Heart right ventricle (tissue), 16 donors: ENCODE data around the gene SYNCRIP. TPM values are rescaled to one million over a fixed set of nuclear protein-coding genes. Genes with fewer than 3 reads are reported as not detected.
A peak's percentile ranks its signal among the peaks of the same experiment; 100 is the strongest.

Source experiments
- ATAC-seq, 8 donors: fragments of 200-7000 bp; cut with Tn5 transposase; one replicate each; pipeline ENCODE4 v1.9.1; 2020; ENCODE audit warnings: mild to moderate bottlenecking in 8 of 8, moderate library complexity in 8 of 8, moderate number of reproducible peaks in 1 of 8
- DNase-seq, 2 donors: peaks; one replicate each; pipeline ENCODE4 v3.0.0-alpha.2; 2020
- H3K27ac ChIP-seq, 10 donors: fragments of 200-600 bp; sonication (generic) in 2 of 10; one replicate each; pipeline versions ENCODE4 v1.5.0 to v1.8.0; 2020 to 2022; ENCODE audit warnings: mild to moderate bottlenecking in 3 of 10
- H3K27me3 ChIP-seq, 7 donors: fragments of 200-600 bp; one replicate each; pipeline ENCODE4 v1.8.0; 2021 to 2022; ENCODE audit warnings: mild to moderate bottlenecking in 2 of 7
- H3K36me3 ChIP-seq, 9 donors: fragments of 200-600 bp; sonication (generic) in 1 of 9; one replicate each; pipeline versions ENCODE4 v1.5.0 to v1.8.0; 2020 to 2022; ENCODE audit warnings: mild to moderate bottlenecking in 2 of 9
- H3K4me1 ChIP-seq, 9 donors: fragments of 200-600 bp; sonication (generic) in 1 of 9; one replicate each; pipeline versions ENCODE4 v1.5.0 to v1.8.0; 2020 to 2022; ENCODE audit warnings: mild to moderate bottlenecking in 4 of 9
- H3K4me3 ChIP-seq, 10 donors: fragments of 200-600 bp; sonication (generic) in 2 of 10; one replicate each; pipeline versions ENCODE4 v1.5.0 to v1.8.0; 2020 to 2022; ENCODE audit warnings: mild to moderate bottlenecking in 7 of 10, moderate library complexity in 2 of 10
- H3K9me3 ChIP-seq, 11 donors: fragments of 200-600 bp in 10 of 11; sonication (generic) in 2 of 11; one replicate each; pipeline versions ENCODE4 v1.5.0 to v1.8.0; 2013 to 2022; ENCODE audit warnings: mild to moderate bottlenecking in 2 of 11, control low read depth in 1 of 11, moderate library complexity in 1 of 11
- CTCF ChIP-seq, 9 donors: fragments of 200-600 bp; sonication (generic) in 2 of 9; IDR thresholded peaks; one replicate each; pipeline versions ENCODE4 v1.5.0 to v1.8.0; 2021 to 2022; ENCODE audit warnings: antibody characterized with exemption in 9 of 9, mild to moderate bottlenecking in 5 of 9, moderate library complexity in 1 of 9
- WGBS, 2 donors: extraction: QIAGEN DNeasy Blood & Tissue Kit; methylation state at CpG; one replicate each; pipeline ENCODE4 v1.1.7; 2013; ENCODE audit warnings: inconsistent platforms in 1 of 2; 5-methylcytosine and 5-hydroxymethylcytosine counted together
- intact Hi-C, 10 donors: fragments of 100-400 bp; cut with DNase I; formaldehyde crosslinking; loops; one replicate each; pipeline versions ENCODE4 v1.11.1 to v1.14.2; 2022
- polyA plus RNA-seq, 2 donors: library from polyadenylated mRNA; stranded (reverse); fragments of 200-250 nt; gene quantifications; one replicate each; pipeline ENCODE4 v1.2.3, GENCODE V29; 2013
- total RNA-seq, 10 donors: library from RNA; stranded (reverse); fragmentation: NEBNext Ultra II Directional in 3 of 10; extraction: Animal tissue kit (Norgen Biotek cat#: 25700) in 3 of 10; gene quantifications; one replicate each; pipeline versions ENCODE4 v1.2.1 to v1.2.4, GENCODE V29; 2021 to 2023
- donor health status: Arrhythmogenic right ventricular cardiomyopathy.
- donor health status: ischemic (EF 13 %, LVEDD 7.1; RV severe dilation, severe dysfunction).
- donor health status: healthy with polysubstance abuse.
- donor health status: DM: no; HTN: yes; CAD: no.
- donor health status: DM: no; HTN: no; CAD: no.
- donor health status: ischemic (EF 25% LVEDD 6.9; RV normal size, moderate dysfunction).
- donor health status: ischemic (EF 25% LVEDD 5.7; RV mildly dilated, moderate dysfunction).
- donor health status: healthy.
- donor health status: DM: yes; HTN: yes; CAD: no.
- donor health status: Ischemic cardiomyopathy.
- donor health status: ischemic (EF 35%, LVEDD 5.7; RV mildly dilated, moderate dysfunction).
- donor health status: nonischemic (EF 11% LVEDD 7.7; RV severe dilation, severe dysfunction).
- donor health status: DM: yes; HTN: yes; CAD: no.
- donor health status: PGD.
- donor health status: ischemic (EF 29% LVEDD 5.4; RV normal size, mild dysfunction).
- donor health status: nonischemic (EF 23%, LVEDD 6.1; RV moderate dilation, normal function).

The SYNCRIP gene
- total and polyA plus RNA-seq, 12 donors = 24.6 to 72.6 (median 58.7) TPM

- TF ChIP-seq CTCF (IDR thresholded peaks at IDR 0.05) = no peak
- H3K4me3 ChIP-seq = no peak overlapping the region
- intact Hi-C loops = no loop called here
- peaks cover 0 to 17% (median 0%) of the 10 kb centered on the region in 9 donors for H3K36me3 ChIP-seq
- DNase-seq (no peak), ATAC-seq (no peak)
- H3K4me1 ChIP-seq = peaks cover 0 to 47% (median 25%) of the 10 kb centered on the region in 9 donors
- H3K27me3 ChIP-seq = no peaks in the 10 kb centered on the region
- peaks cover 0 to 40% (median 11%) of the 10 kb centered on the region in 11 donors for H3K9me3 ChIP-seq
- H3K27ac ChIP-seq = no peak overlapping the region
Measured at GRCh38 chr6:85581572-85581971, 61.1 kb downstream of the SYNCRIP start.

GRCh38 chr6:85580878-85581267 is 61.8 kb downstream of the SYNCRIP start:
- H3K36me3 ChIP-seq = peaks cover 0 to 17% (median 0%) of the 10 kb centered on the region in 9 donors
- intact Hi-C loops = no loop called here
- H3K4me1 ChIP-seq = peaks cover 0 to 54% (median 32%) of the 10 kb centered on the region in 9 donors
- H3K27me3 ChIP-seq = no peaks in the 10 kb centered on the region
- no peak for TF ChIP-seq CTCF (IDR thresholded peaks at IDR 0.05)
- 76 to 86% methylated on average over 1 of the region's 1 CpG for WGBS, 2 donors
- H3K9me3 ChIP-seq = peaks cover 0 to 40% (median 11%) of the 10 kb centered on the region in 11 donors
- peak overlapping the region in 3 of 10 donors; percentile 12 to 35 (median 34) for H3K27ac ChIP-seq
- DNase-seq (peak in 1 of 2 donors; percentile 45), ATAC-seq (peak; percentile 49 to 96 (median 88))
- H3K4me3 ChIP-seq = no peak overlapping the region

- peaks cover 0 to 40% (median 11%) of the 10 kb centered on the region in 11 donors for H3K9me3 ChIP-seq
- intact Hi-C loops = no loop called here
- no peaks in the 10 kb centered on the region for H3K27me3 ChIP-seq
- H3K36me3 ChIP-seq = peaks cover 0 to 17% (median 0%) of the 10 kb centered on the region in 9 donors
- no peak for TF ChIP-seq CTCF (IDR thresholded peaks at IDR 0.05)
- peaks cover 0 to 60% (median 35%) of the 10 kb centered on the region in 9 donors for H3K4me1 ChIP-seq
- peak in 6 of 8 donors; percentile 7 to 49 (median 23) for ATAC-seq
- H3K27ac ChIP-seq = peak overlapping the region in 3 of 10 donors; percentile 12 to 35 (median 34)
- DNase-seq = no peak
- H3K4me3 ChIP-seq = no peak overlapping the region
- WGBS, 2 donors = 83 to 91% methylated on average over 5 of the region's 5 CpGs
Measured at GRCh38 chr6:85580118-85580877, 62.4 kb downstream of the SYNCRIP start.

- ATAC-seq = peak in 1 of 8 donors; percentile 23
- Histone ChIP-seq H3K4me1 (peaks cover 0 to 66% (median 37%) of the 10 kb centered on the region in 9 donors), H3K27me3 (no peaks in the 10 kb centered on the region), H3K27ac (no peak overlapping the region), H3K4me3 (no peak overlapping the region), H3K36me3 (peaks cover 0 to 17% (median 0%) of the 10 kb centered on the region in 9 donors), H3K9me3 (peaks cover 0 to 35% (median 11%) of the 10 kb centered on the region in 11 donors)
- no peak for DNase-seq
- WGBS, 2 donors = 75 to 85% methylated on average over 4 of the region's 4 CpGs
- TF ChIP-seq CTCF (IDR thresholded peaks at IDR 0.05) = no peak
- intact Hi-C loops = no loop called here
Measured at GRCh38 chr6:85579581-85579980, 63.1 kb downstream of the SYNCRIP start.
